Epidermal melanocyte (primary cell): ENCODE data around the gene JAKMIP2.
"Not testable (repeated sequence)": the region's sequence is repeated elsewhere in the genome, so short reads cannot be mapped to it uniquely, and the experiment has no call there.

Experiments used
- DNase-seq: peaks from one replicate; pipeline ENCODE4 v3.0.0; 2011; ENCODE audit warnings: low spot score; ENCODE audit not compliant: insufficient read length

The JAKMIP2 gene

GRCh38 chr5:147616421-147616820 lies 166.1 kb downstream of the JAKMIP2 start:
- DNase-seq: no peak

GRCh38 chr5:147613359-147613758 lies 169.2 kb downstream of the JAKMIP2 start:
- DNase-seq: no peak

GRCh38 chr5:147611483-147611882 lies 171.0 kb downstream of the JAKMIP2 start:
- DNase-seq: no peak

GRCh38 chr5:147610798-147611197 lies 171.7 kb downstream of the JAKMIP2 start:
- DNase-seq: no peak

GRCh38 chr5:147601652-147602051 lies 180.9 kb downstream of the JAKMIP2 start:
- DNase-seq: no peak

GRCh38 chr5:147591120-147591519 lies 191.4 kb downstream of the JAKMIP2 start:
- DNase-seq: no peak

GRCh38 chr5:147590096-147590495 lies 192.4 kb downstream of the JAKMIP2 start:
- DNase-seq: no peak

GRCh38 chr5:147586832-147587231 lies 195.7 kb downstream of the JAKMIP2 start:
- no peak for DNase-seq

- DNase-seq: no peak
Observed at GRCh38 chr5:147586221-147586620, 196.3 kb downstream of the JAKMIP2 start.

GRCh38 chr5:147582272-147582671 lies 200.3 kb downstream of the JAKMIP2 start:
- DNase-seq: not testable (repeated sequence)

GRCh38 chr5:147580418-147580817 lies 202.1 kb downstream of the JAKMIP2 start:
- not testable (repeated sequence) for DNase-seq

- no peak for DNase-seq
Observed at GRCh38 chr5:147578228-147579024, 204.1 kb downstream of the JAKMIP2 start.

GRCh38 chr5:147576646-147577535 lies 205.6 kb downstream of the JAKMIP2 start:
- DNase-seq: no peak

GRCh38 chr5:147575598-147575997 lies 206.9 kb downstream of the JAKMIP2 start:
- DNase-seq: no peak

- DNase-seq: no peak
Observed at GRCh38 chr5:147573211-147573610, 209.3 kb downstream of the JAKMIP2 start.

GRCh38 chr5:147568710-147569406 lies 213.7 kb downstream of the JAKMIP2 start:
- DNase-seq: no peak

GRCh38 chr5:147567917-147568598 lies 214.5 kb downstream of the JAKMIP2 start:
- no peak for DNase-seq

GRCh38 chr5:147565524-147565923 lies 217.0 kb downstream of the JAKMIP2 start:
- no peak for DNase-seq

- DNase-seq: no peak
Observed at GRCh38 chr5:147564124-147564486, 218.4 kb downstream of the JAKMIP2 start.

- no peak for DNase-seq
Observed at GRCh38 chr5:147563466-147564123, 218.9 kb downstream of the JAKMIP2 start.

GRCh38 chr5:147561435-147561834 lies 221.1 kb downstream of the JAKMIP2 start:
- DNase-seq: no peak
